Left renal pelvis (tissue), 4 donors: ENCODE data around the gene CA5A. TPM values are rescaled to one million over a fixed set of nuclear protein-coding genes. Genes with fewer than 3 reads are reported as not detected.
"Not testable (repeated sequence)": the region's sequence is repeated elsewhere in the genome, so short reads cannot be mapped to it uniquely, and the experiment has no call there.

Experiments used
- DNase-seq, 4 donors: peaks; one replicate each; pipeline ENCODE4 v3.0.0-alpha.2; 2013; ENCODE audit warnings: low read depth in 4 of 4, low spot score in 3 of 4
- polyA plus RNA-seq, 4 donors: library from polyadenylated mRNA; unstranded; fragments of 120-200 nt; gene quantifications; one replicate each; pipeline ENCODE4 v1.2.1, GENCODE V29; 2013; ENCODE audit not compliant: insufficient read length in 4 of 4

Gene CA5A
- polyA plus RNA-seq, 4 donors = 0.07 to 0.27 (median 0.19) TPM

- DNase-seq = no peak
Observed at GRCh38 chr16:87926246-87927194, 9.8 kb downstream of the CA5A start.

GRCh38 chr16:87924811-87925670 lies 11.3 kb downstream of the CA5A start:
- peak in 3 of 4 donors; percentile 57 to 77 (median 60) for DNase-seq

- no peak for DNase-seq
Observed at GRCh38 chr16:87924041-87924810, 12.1 kb downstream of the CA5A start.

- no peak for DNase-seq
Observed at GRCh38 chr16:87922250-87922871, 14.0 kb downstream of the CA5A start.

GRCh38 chr16:87921236-87921773 lies 15.0 kb downstream of the CA5A start:
- no peak for DNase-seq

- no peak for DNase-seq
Observed at GRCh38 chr16:87919681-87919994, 16.7 kb downstream of the CA5A start.

- no peak for DNase-seq
Observed at GRCh38 chr16:87918866-87919680, 17.3 kb downstream of the CA5A start.

- DNase-seq = no peak
Observed at GRCh38 chr16:87918338-87918737, 18.0 kb downstream of the CA5A start.

- DNase-seq = no peak
Observed at GRCh38 chr16:87917503-87917902, 18.8 kb downstream of the CA5A start.

GRCh38 chr16:87914812-87915211 lies 21.5 kb downstream of the CA5A start:
- DNase-seq = no peak

- DNase-seq = not testable (repeated sequence)
Observed at GRCh38 chr16:87914021-87914725, 22.2 kb downstream of the CA5A start.

- DNase-seq = not testable (repeated sequence)
Observed at GRCh38 chr16:87912691-87913090, 23.6 kb downstream of the CA5A start.

- not testable (repeated sequence) for DNase-seq
Observed at GRCh38 chr16:87911106-87911763, 25.1 kb downstream of the CA5A start.

GRCh38 chr16:87909203-87909935 lies 27.0 kb downstream of the CA5A start:
- peak in 1 of 4 donors; percentile 12 for DNase-seq

- not testable (repeated sequence) for DNase-seq
Observed at GRCh38 chr16:87908101-87908500, 28.2 kb downstream of the CA5A start.

GRCh38 chr16:87905521-87905920 lies 30.8 kb downstream of the CA5A start:
- DNase-seq = not testable (repeated sequence)

- not testable (repeated sequence) for DNase-seq
Observed at GRCh38 chr16:87904963-87905362, 31.4 kb downstream of the CA5A start.
